ENCODE results near the gene SMYD1. TPM values are rescaled to one million over a fixed set of nuclear protein-coding genes. Genes with fewer than 3 reads are reported as not detected.

Gene SMYD1
- total RNA-seq, 2 donors from 2014 or later: not detected

DNA sequence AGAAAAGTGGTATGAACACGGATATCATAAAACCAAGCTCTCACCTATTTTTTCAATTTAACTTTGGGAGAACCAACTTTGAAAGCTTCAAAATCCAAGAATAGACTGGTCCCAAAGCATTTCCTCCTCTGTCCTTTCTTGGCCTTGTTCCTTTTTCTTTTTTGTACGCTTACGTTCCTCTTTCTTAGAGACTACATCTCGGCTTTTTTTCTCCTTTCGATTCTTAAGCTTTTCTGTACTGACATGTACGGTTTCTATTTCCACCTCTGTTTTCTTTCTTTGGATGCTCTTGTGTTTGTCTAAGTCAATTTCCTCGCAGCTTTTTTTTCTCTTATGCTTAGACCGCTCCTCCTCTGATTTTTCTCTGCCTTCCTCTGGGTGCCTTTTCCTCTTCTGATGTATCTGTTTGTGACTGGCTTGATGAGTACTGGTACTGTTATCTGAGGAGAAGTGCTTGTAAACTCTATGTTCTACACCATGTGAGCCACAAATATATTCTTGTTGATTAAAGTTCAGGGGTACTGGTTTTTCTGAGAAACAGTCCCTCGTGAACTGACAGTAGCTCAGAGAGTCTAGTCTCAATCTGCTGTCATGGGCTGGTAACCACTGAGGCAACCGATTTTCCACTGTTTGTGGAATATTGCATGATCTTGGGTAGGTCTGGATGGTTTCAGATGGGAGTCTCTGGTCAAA, 39.8 kb upstream of the SMYD1 start:
- no peak for TF ChIP-seq CTCF (IDR thresholded peaks at IDR 0.05)
- Histone ChIP-seq H3K27ac (no peak overlapping the region), H3K4me1 (ENCODE audit: control insufficient read depth in 1 of 2, low read depth in 2 of 2) (no peaks in the 10 kb centered on the region), H3K4me3 (no peak overlapping the region), H3K27me3 (replicated peaks; ENCODE audit: insufficient read depth) (no peaks in the 10 kb centered on the region), H3K9me3 (no peaks in the 10 kb centered on the region), H3K36me3 (peaks cover 13% of the 10 kb centered on the region)
- DNase-seq (ENCODE audit: low spot score) (no peak), ATAC-seq (ENCODE audit: insufficient number of reproducible peaks, low FRiP score, low read depth) (no peak)

- H3K27ac ChIP-seq: no peak overlapping the region
- ATAC-seq (ENCODE audit: insufficient number of reproducible peaks, low FRiP score, low read depth): no peak
- H3K4me3 ChIP-seq: no peak overlapping the region
- H3K4me1 ChIP-seq (ENCODE audit: control insufficient read depth in 1 of 2, low read depth in 2 of 2): no peaks in the 10 kb centered on the region
- DNase-seq (ENCODE audit: low spot score): no peak
- no peaks in the 10 kb centered on the region for H3K27me3 ChIP-seq (replicated peaks; ENCODE audit: insufficient read depth)
- no peak for TF ChIP-seq CTCF (IDR thresholded peaks at IDR 0.05)
- no peaks in the 10 kb centered on the region for H3K9me3 ChIP-seq
- peaks cover 13% of the 10 kb centered on the region for H3K36me3 ChIP-seq
Observed at GRCh38 chr2:88028931-88029330, 38.7 kb upstream of the SMYD1 start.

DNA sequence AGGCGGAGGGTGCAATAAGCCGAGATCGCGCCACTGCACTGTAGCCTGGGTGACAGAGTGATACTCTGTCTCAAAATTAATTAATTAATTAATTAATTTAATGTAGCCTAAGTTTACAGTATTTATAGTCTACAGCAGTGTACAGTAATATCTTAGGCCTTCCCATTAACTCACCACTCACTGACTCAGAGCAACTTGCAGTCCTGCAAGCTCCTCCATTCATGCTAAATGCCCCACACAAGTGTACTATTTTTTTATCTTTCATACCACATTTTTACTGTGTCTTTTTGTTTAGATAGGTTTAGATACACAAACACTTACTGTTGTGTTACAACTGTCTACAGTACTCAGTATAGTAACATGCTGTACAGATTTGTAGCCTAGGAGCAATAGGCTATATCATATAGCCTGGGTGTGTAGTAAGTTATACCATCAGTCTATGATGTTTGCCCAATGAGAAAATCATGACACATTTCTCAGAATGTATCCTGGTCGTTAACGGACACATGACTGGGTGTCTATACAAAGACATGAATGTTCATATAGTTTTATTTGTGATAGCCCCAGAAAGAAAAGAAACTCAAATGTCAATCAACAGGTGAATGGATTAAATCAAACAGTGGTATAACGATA, 35.4 kb upstream of the SMYD1 start:
- Histone ChIP-seq H3K27ac (no peak overlapping the region), H3K9me3 (no peaks in the 10 kb centered on the region), H3K4me1 (ENCODE audit: control insufficient read depth in 1 of 2, low read depth in 2 of 2) (no peaks in the 10 kb centered on the region), H3K36me3 (peaks cover 13% of the 10 kb centered on the region), H3K4me3 (no peak overlapping the region), H3K27me3 (replicated peaks; ENCODE audit: insufficient read depth) (no peaks in the 10 kb centered on the region)
- ATAC-seq (ENCODE audit: insufficient number of reproducible peaks, low FRiP score, low read depth) (no peak), DNase-seq (ENCODE audit: low spot score) (no peak)
- TF ChIP-seq CTCF (IDR thresholded peaks at IDR 0.05): no peak

- Histone ChIP-seq H3K4me1 (ENCODE audit: control insufficient read depth in 1 of 2, low read depth in 2 of 2) (no peaks in the 10 kb centered on the region), H3K36me3 (no peaks in the 10 kb centered on the region), H3K9me3 (no peaks in the 10 kb centered on the region), H3K27ac (no peak overlapping the region), H3K4me3 (no peak overlapping the region), H3K27me3 (replicated peaks; ENCODE audit: insufficient read depth) (no peaks in the 10 kb centered on the region)
- ATAC-seq (ENCODE audit: insufficient number of reproducible peaks, low FRiP score, low read depth) (no peak), DNase-seq (ENCODE audit: low spot score) (no peak)
- TF ChIP-seq CTCF (IDR thresholded peaks at IDR 0.05): no peak
Observed at GRCh38 chr2:88036182-88036581, 31.4 kb upstream of the SMYD1 start.

- no peak overlapping the region for H3K27ac ChIP-seq
- no peak for TF ChIP-seq CTCF (IDR thresholded peaks at IDR 0.05)
- no peak overlapping the region for H3K4me3 ChIP-seq
- DNase-seq (ENCODE audit: low spot score): no peak
- H3K9me3 ChIP-seq: no peaks in the 10 kb centered on the region
- no peak for ATAC-seq (ENCODE audit: insufficient number of reproducible peaks, low FRiP score, low read depth)
- no peaks in the 10 kb centered on the region for H3K4me1 ChIP-seq (ENCODE audit: control insufficient read depth in 1 of 2, low read depth in 2 of 2)
- H3K36me3 ChIP-seq: no peaks in the 10 kb centered on the region
- H3K27me3 ChIP-seq (replicated peaks; ENCODE audit: insufficient read depth): no peaks in the 10 kb centered on the region
Observed at GRCh38 chr2:88036606-88037005, 31.0 kb upstream of the SMYD1 start.

Data from thoracic aorta (tissue), 2 donors.